ENCODE data around the gene ABCC11.

- TF ChIP-seq EZH2 (IDR thresholded peaks at IDR 0.05) (no peak), CTCF (IDR thresholded peaks at IDR 0.05) (no peak)
These were observed 106.5 kb downstream of the ABCC11 start for GRCh38 chr16:48140821-48141220.

Data from neural progenitor cell (in vitro differentiated cells).